ENCODE results near the gene CDC34. TPM values are rescaled to one million over a fixed set of nuclear protein-coding genes. Genes with fewer than 3 reads are reported as not detected.

The CDC34 gene
- total and polyA plus RNA-seq, 2 of the 8 experiments (the other 6 are each of a cell fraction or from before 2014, with no cell fraction given) = 95.9 to 129 TPM

DNA sequence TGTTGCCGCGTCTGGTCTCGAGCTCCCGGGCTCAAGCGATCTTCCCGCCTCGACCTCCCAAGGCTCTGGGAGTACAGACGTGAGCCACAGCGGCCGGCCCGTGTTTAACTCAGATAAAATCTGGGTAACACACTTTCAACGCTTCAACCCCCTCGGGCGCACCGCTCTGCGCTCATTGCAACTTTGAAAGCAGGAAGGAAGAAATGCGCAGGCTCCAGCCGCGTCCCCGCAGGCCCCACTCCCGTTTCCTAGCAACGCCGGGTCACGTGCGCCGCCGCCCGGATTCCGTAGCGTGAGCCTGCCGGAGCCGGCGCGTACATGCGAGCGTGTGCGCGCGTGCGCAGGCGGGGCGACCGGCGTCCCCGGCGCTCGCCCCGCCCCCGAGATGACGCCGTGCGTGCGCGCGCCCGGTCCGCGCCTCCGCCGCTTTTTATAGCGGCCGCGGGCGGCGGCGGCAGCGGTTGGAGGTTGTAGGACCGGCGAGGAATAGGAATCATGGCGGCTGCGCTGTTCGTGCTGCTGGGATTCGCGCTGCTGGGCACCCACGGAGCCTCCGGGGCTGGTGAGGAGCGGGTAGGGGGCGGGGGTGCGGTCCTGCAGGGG lies 40.7 kb downstream of the CDC34 start, which contains the start of gene BSG:
BSG (plus strand) TSS at position 457 of the 603 bp plus-strand sequence; CDS start at position 496, 39 bp downstream.
- peak within 1 kb of the TSS; percentile 71 for H3K4ac ChIP-seq (replicated peaks; ENCODE audit: insufficient read length, low read depth, low read length)
- H2BK5ac ChIP-seq (ENCODE audit: low read depth, low read length) = peak within 1 kb of the TSS; percentile 96
- POLR2A ChIA-PET (ENCODE audit: partially characterized antibody) = interaction anchor here (0.6 to 2.4 kb wide), 50 partner anchors 10 to 697 kb away, joined by 3 to 17 read pairs (median 4); partner anchors contain the start of genes CDC34, CIRBP, HCN2 and POLRMT
- H3K36me3 ChIP-seq (ENCODE audit: control insufficient read depth in 2 of 4, insufficient read depth in 4 of 4, low read length in 3 of 4) = peaks cover 0 to 5% (median under 1%) of the 10 kb centered on the region in 4 experiments; a peak in 2 of 8 replicates
- H3K4me1 ChIP-seq (replicated peaks in 1 of 4; ENCODE audit: control insufficient read depth in 3 of 4, insufficient read depth in 4 of 4, low read length in 3 of 4) = peaks cover 0 to 21% (median 11%) of the 10 kb centered on the region in 4 experiments; a peak in 5 of 7 replicates
- peak within 1 kb of the TSS; percentile 90 to 95 (median 92) for H3K9ac ChIP-seq (replicated peaks in 1 of 4; ENCODE audit: extremely low read depth in 1 of 4, low read depth in 3 of 4, low read length in 3 of 4)
- H3K79me1 ChIP-seq (ENCODE audit: low read depth, low read length) = peaks cover 6% of the 10 kb centered on the region
- H2BK15ac ChIP-seq (ENCODE audit: low read length) = peak within 1 kb of the TSS; percentile 49; the same call in 1 of the 2 replicates
- H4K8ac ChIP-seq (ENCODE audit: extremely low read depth, insufficient read depth, low read length) = peak within 1 kb of the TSS; percentile 97
- peak within 1 kb of the TSS; percentile 85 for H3K18ac ChIP-seq (ENCODE audit: extremely low read depth, low read length)
- peak within 1 kb of the TSS; percentile 96 to 99 for H3K4me2 ChIP-seq (ENCODE audit: insufficient read depth in 1 of 2, low read depth in 2 of 2, low read length in 2 of 2)
- H2BK120ac ChIP-seq (replicated peaks; ENCODE audit: low read depth, low read length) = peak within 1 kb of the TSS; percentile 96
- FAIRE-seq (no peak), DNase-seq (ENCODE audit: low read depth in 1 of 2, low spot score in 2 of 2) (peak; percentile 94 to 97)
- H2AK5ac ChIP-seq (ENCODE audit: low read depth, low read length) = no peak within 1 kb of the TSS
- H2AFZ ChIP-seq (ENCODE audit: low read length) = 0 out of 2 replicates have a peak within 1 kb of the TSS, but pooled peaks have one; percentile 10
- peak within 1 kb of the TSS; percentile 99 for H4K91ac ChIP-seq (replicated peaks; ENCODE audit: insufficient read length, low read length)
- peak within 1 kb of the TSS; percentile 93 to 97 (median 94) for H3K4me3 ChIP-seq (ENCODE audit: extremely low read depth in 1 of 4, insufficient read depth in 2 of 4, low read depth in 3 of 4, low read length in 4 of 4)
- H3K23me2 ChIP-seq (ENCODE audit: low read depth, low read length) = peaks cover 11% of the 10 kb centered on the region; the same call in 1 of the 2 replicates
- peaks cover 41 to 48% of the 10 kb centered on the region in 2 experiments for H3K79me2 ChIP-seq (ENCODE audit: control insufficient read depth in 1 of 2, insufficient read depth in 2 of 2, low read length in 2 of 2)
- H2BK20ac ChIP-seq (ENCODE audit: low read length) = no peak within 1 kb of the TSS
- H3K14ac ChIP-seq (ENCODE audit: insufficient read length) = no peak within 1 kb of the TSS
- H4K20me1 ChIP-seq (replicated peaks in 1 of 2; ENCODE audit: control insufficient read depth in 1 of 2, insufficient read depth in 2 of 2, low read length in 2 of 2) = peaks cover 19 to 24% of the 10 kb centered on the region in 2 experiments
- peak within 1 kb of the TSS; percentile 86 for H3K56ac ChIP-seq (replicated peaks; ENCODE audit: insufficient read length, low read depth, low read length)
- peaks cover 0 to 5% of the 10 kb centered on the region in 2 experiments; a peak in 1 of 4 replicates for H3K9me3 ChIP-seq (ENCODE audit: insufficient read depth in 2 of 2, low read depth in 1 of 2, low read length in 1 of 2)
- peaks cover 0 to 3% (median 0%) of the 10 kb centered on the region in 4 experiments; a peak in 1 of 7 replicates for H3K27me3 ChIP-seq (replicated peaks in 1 of 4; ENCODE audit: control insufficient read depth in 3 of 4, extremely low read depth in 1 of 4, insufficient read depth in 3 of 4, low read length in 3 of 4)
- H3K23ac ChIP-seq (ENCODE audit: insufficient read length) = no peak within 1 kb of the TSS
- WGBS, 2 experiments (ENCODE audit: extremely low coverage in 1 of 2, insufficient coverage in 1 of 2, insufficient read length in 1 of 2, insufficient replicate concordance in 2 of 2, low coverage in 1 of 2, low lambda C conversion rate in 2 of 2, missing lambda C conversion rate in 1 of 2) = 1% methylated on average over 52 of the region's 79 CpGs; no CpG with 5 or more reads in 1 of the 2 experiments
- peak within 1 kb of the TSS; percentile 81 for H3K27ac ChIP-seq (ENCODE audit: low read depth, low read length)
- peak within 1 kb of the TSS; percentile 75 for H4K5ac ChIP-seq (ENCODE audit: insufficient read length, low read depth, low read length)
- peak within 1 kb of the TSS; percentile 86 for H2BK12ac ChIP-seq (ENCODE audit: low read depth, low read length)
- CTCF ChIA-PET (ENCODE audit: partially characterized antibody) = interaction anchor here (0.7 kb wide), 1 partner anchor 16 kb away, joined by 3 read pairs; no protein-coding TSS in a partner anchor
- no peak; the same call in 1 of the 2 replicates for TF ChIP-seq RBBP5 (IDR thresholded peaks at IDR 0.05; ENCODE audit: borderline replicate concordance, low read depth, low read length)
- TF ChIP-seq TAF1 (IDR thresholded peaks at IDR 0.05; ENCODE audit: low read depth, low read length) = peak; percentile 98
- TF ChIP-seq EP300 (IDR thresholded peaks at IDR 0.05; ENCODE audit: borderline replicate concordance in 1 of 2, low read depth in 2 of 2, low read length in 2 of 2) = peak in 1 of 2 experiments; percentile 36; a peak in 1 of 3 replicates
- peak; percentile 41 for TF ChIP-seq KDM4A (IDR thresholded peaks at IDR 0.05; ENCODE audit: low read depth, low read length, severe bottlenecking)
- peak; percentile 56 for TF ChIP-seq NANOG (IDR thresholded peaks at IDR 0.05; ENCODE audit: insufficient read depth, low read depth, low read length, poor library complexity, severe bottlenecking)
- TF ChIP-seq TAF7 (optimal IDR thresholded peaks at IDR 0.05; ENCODE audit: borderline replicate concordance, low read depth, low read length) = peak; percentile 92
- TF ChIP-seq TBP (IDR thresholded peaks at IDR 0.05; ENCODE audit: low read depth, low read length) = peak; percentile 95
- TF ChIP-seq ASH2L (IDR thresholded peaks at IDR 0.05; ENCODE audit: low read length) = no peak
- peak; percentile 95 to 98 for TF ChIP-seq POLR2A (IDR thresholded peaks at IDR 0.05; ENCODE audit: control extremely low read depth in 1 of 2, low read depth in 2 of 2, low read length in 2 of 2)
- TF ChIP-seq PHF8 (conservative IDR thresholded peaks at IDR 0.05; ENCODE audit: low read depth, low read length) = peak; percentile 91; the same call in 1 of the 2 replicates
- no peak for TF ChIP-seq KDM5A (IDR thresholded peaks at IDR 0.05; ENCODE audit: low read length)

Measured in H1 (cell line).